Measurements from ENCODE around the gene LBHD1. TPM values are rescaled to one million over a fixed set of nuclear protein-coding genes. Genes with fewer than 3 reads are reported as not detected.
A peak's percentile ranks its signal among the peaks of the same experiment; 100 is the strongest.

Gene LBHD1
- total and polyA plus RNA-seq, 2 of the 13 experiments (the other 11 are each of a cell fraction or from before 2014, with no cell fraction given) = 3.2 to 3.7 TPM

DNA sequence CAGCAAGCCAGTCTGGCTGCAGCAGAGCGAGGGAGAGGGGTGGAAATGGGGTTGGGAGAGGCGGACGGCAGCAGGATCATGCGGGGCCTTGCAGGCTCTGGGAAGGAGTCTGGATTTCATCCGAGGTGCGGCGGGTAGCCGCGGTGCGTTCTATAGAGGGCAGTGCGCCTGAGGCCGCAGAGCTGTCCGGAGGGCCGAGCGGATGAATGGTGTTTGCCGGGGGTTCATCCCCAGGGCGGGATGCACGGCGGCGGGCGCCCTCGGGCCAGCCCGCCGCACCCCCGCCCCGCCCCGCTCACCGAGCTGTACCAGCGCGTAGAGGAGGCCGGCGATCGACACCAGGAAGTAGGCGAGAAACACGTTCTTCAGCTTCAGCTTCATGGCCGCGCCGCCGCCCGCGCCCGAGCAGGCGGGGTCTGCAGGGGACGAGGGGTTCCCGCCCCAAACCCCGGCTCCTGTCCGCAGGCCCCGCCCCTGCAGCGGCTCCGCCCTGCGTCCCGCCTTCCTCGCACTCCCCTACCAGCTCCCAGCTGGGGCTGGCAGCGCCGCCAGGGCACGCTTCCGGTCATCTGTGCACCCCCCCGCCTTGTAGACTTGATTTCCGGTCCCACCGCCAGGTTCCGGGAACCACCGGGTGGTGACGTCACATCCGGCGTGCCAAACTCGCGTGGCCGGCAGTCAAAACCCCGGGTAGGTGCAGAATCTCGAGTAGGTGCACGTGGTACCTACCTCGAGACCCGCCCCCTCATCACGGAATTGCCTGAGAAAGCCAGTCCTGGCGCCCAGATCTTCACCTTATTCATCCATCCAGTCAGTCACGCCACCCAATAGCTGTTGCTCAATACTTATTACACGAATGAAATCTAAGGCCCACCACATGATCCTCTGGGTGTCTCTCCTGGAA lies 50.2 kb downstream of the LBHD1 start, which contains the start of gene B3GAT3 (continued):
- TF ChIP-seq, protein P1, sequence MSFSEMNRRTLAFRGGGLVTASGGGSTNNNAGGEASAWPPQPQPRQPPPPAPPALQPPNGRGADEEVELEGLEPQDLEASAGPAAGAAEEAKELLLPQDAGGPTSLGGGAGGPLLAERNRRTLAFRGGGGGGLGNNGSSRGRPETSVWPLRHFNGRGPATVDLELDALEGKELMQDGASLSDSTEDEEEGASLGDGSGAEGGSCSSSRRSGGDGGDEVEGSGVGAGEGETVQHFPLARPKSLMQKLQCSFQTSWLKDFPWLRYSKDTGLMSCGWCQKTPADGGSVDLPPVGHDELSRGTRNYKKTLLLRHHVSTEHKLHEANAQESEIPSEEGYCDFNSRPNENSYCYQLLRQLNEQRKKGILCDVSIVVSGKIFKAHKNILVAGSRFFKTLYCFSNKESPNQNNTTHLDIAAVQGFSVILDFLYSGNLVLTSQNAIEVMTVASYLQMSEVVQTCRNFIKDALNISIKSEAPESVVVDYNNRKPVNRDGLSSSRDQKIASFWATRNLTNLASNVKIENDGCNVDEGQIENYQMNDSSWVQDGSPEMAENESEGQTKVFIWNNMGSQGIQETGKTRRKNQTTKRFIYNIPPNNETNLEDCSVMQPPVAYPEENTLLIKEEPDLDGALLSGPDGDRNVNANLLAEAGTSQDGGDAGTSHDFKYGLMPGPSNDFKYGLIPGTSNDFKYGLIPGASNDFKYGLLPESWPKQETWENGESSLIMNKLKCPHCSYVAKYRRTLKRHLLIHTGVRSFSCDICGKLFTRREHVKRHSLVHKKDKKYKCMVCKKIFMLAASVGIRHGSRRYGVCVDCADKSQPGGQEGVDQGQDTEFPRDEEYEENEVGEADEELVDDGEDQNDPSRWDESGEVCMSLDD (CRISPR knock-in tag; IDR thresholded peaks at IDR 0.05; ENCODE audit: borderline replicate concordance) = peak; percentile 46; the same call in 1 of the 2 replicates
- TF ChIP-seq, protein P2, sequence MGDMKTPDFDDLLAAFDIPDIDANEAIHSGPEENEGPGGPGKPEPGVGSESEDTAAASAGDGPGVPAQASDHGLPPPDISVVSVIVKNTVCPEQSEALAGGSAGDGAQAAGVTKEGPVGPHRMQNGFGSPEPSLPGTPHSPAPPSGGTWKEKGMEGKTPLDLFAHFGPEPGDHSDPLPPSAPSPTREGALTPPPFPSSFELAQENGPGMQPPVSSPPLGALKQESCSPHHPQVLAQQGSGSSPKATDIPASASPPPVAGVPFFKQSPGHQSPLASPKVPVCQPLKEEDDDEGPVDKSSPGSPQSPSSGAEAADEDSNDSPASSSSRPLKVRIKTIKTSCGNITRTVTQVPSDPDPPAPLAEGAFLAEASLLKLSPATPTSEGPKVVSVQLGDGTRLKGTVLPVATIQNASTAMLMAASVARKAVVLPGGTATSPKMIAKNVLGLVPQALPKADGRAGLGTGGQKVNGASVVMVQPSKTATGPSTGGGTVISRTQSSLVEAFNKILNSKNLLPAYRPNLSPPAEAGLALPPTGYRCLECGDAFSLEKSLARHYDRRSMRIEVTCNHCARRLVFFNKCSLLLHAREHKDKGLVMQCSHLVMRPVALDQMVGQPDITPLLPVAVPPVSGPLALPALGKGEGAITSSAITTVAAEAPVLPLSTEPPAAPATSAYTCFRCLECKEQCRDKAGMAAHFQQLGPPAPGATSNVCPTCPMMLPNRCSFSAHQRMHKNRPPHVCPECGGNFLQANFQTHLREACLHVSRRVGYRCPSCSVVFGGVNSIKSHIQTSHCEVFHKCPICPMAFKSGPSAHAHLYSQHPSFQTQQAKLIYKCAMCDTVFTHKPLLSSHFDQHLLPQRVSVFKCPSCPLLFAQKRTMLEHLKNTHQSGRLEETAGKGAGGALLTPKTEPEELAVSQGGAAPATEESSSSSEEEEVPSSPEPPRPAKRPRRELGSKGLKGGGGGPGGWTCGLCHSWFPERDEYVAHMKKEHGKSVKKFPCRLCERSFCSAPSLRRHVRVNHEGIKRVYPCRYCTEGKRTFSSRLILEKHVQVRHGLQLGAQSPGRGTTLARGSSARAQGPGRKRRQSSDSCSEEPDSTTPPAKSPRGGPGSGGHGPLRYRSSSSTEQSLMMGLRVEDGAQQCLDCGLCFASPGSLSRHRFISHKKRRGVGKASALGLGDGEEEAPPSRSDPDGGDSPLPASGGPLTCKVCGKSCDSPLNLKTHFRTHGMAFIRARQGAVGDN (CRISPR knock-in tag; IDR thresholded peaks at IDR 0.05) = peak; percentile 100
- TF ChIP-seq ZNF879 (CRISPR knock-in tag; IDR thresholded peaks at IDR 0.05) (no peak), REPIN1 (CRISPR knock-in tag; IDR thresholded peaks at IDR 0.05; ENCODE audit: borderline replicate concordance, low read depth) (peak; percentile 98), EZH2 (conservative IDR thresholded peaks at IDR 0.05; ENCODE audit: low read depth, low read length) (no peak), IRX3 (CRISPR knock-in tag; IDR thresholded peaks at IDR 0.05; ENCODE audit: borderline replicate concordance, low read depth) (no peak), DR1 (CRISPR knock-in tag; IDR thresholded peaks at IDR 0.05) (peak; percentile 67; the same call in 1 of the 2 replicates), EP300 (IDR thresholded peaks at IDR 0.05; ENCODE audit: low read depth in 2 of 2, low read length in 2 of 2) (0 out of 4 replicates have a peak, but pooled peaks of 1 of the 2 experiments have one; percentile 18), EP300 (CRISPR knock-in tag; IDR thresholded peaks at IDR 0.05; ENCODE audit: borderline replicate concordance) (peak; percentile 74), MYNN (CRISPR knock-in tag; IDR thresholded peaks at IDR 0.05; ENCODE audit: low read depth) (no peak; the same call in 1 of the 2 replicates), MXD4 (CRISPR knock-in tag; IDR thresholded peaks at IDR 0.05) (peak; percentile 100), YEATS2 (CRISPR knock-in tag; IDR thresholded peaks at IDR 0.05; ENCODE audit: borderline replicate concordance) (peak; percentile 92), KLF12 (CRISPR knock-in tag; IDR thresholded peaks at IDR 0.05; ENCODE audit: borderline replicate concordance) (peak; percentile 76; the same call in 1 of the 2 replicates), POLR2G (IDR thresholded peaks at IDR 0.05; ENCODE audit: low read depth, low read length) (peak; percentile 88)
- TF ChIP-seq, protein P3, sequence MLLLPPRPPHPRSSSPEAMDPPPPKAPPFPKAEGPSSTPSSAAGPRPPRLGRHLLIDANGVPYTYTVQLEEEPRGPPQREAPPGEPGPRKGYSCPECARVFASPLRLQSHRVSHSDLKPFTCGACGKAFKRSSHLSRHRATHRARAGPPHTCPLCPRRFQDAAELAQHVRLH (CRISPR knock-in tag; IDR thresholded peaks at IDR 0.05; ENCODE audit: borderline replicate concordance, low read depth) = peak; percentile 90
- TF ChIP-seq, protein P4, sequence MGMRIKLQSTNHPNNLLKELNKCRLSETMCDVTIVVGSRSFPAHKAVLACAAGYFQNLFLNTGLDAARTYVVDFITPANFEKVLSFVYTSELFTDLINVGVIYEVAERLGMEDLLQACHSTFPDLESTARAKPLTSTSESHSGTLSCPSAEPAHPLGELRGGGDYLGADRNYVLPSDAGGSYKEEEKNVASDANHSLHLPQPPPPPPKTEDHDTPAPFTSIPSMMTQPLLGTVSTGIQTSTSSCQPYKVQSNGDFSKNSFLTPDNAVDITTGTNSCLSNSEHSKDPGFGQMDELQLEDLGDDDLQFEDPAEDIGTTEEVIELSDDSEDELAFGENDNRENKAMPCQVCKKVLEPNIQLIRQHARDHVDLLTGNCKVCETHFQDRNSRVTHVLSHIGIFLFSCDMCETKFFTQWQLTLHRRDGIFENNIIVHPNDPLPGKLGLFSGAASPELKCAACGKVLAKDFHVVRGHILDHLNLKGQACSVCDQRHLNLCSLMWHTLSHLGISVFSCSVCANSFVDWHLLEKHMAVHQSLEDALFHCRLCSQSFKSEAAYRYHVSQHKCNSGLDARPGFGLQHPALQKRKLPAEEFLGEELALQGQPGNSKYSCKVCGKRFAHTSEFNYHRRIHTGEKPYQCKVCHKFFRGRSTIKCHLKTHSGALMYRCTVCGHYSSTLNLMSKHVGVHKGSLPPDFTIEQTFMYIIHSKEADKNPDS (CRISPR knock-in tag; IDR thresholded peaks at IDR 0.05) = peak; percentile 37; the same call in 1 of the 2 replicates

Measured in HepG2 (cell line).